Fibroblast of the conjunctiva (primary cell): ENCODE measurements around the gene EML6.

Source experiments
- DNase-seq: peaks from one replicate; pipeline ENCODE4 v3.0.0-alpha.2; 2010; ENCODE audit warnings: low read depth

Gene EML6

GRCh38 chr2:54912305-54912704, 188.8 kb downstream of the EML6 start:
- no peak for DNase-seq

- no peak for DNase-seq
Observed at GRCh38 chr2:54912893-54913292, 189.4 kb downstream of the EML6 start.

- DNase-seq = no peak
Observed at GRCh38 chr2:54914637-54915036, 191.2 kb downstream of the EML6 start.

DNA sequence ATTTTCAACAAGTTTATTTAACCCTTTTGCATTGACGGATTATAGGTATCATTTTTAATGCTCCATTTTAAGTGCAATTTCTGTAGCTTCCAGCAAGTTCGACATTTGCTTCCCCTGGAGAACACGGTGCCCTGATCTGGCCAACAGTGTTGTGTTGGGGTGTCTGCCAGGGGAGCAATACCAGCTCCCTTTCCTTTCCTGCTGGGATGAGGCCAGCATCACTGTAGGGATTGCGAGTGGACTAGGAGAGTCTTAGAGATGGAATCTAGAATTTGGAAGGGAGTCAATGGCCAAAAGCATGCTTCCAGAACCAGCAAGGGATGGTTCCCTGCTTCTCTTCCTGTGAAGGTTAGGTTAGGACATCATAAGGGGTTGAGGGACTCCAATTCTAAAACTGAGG, 191.6 kb downstream of the EML6 start:
- no peak for DNase-seq

GRCh38 chr2:54916637-54917036, 193.2 kb downstream of the EML6 start:
- no peak for DNase-seq

- DNase-seq = no peak
Observed at GRCh38 chr2:54918647-54919280, 195.3 kb downstream of the EML6 start.

DNA sequence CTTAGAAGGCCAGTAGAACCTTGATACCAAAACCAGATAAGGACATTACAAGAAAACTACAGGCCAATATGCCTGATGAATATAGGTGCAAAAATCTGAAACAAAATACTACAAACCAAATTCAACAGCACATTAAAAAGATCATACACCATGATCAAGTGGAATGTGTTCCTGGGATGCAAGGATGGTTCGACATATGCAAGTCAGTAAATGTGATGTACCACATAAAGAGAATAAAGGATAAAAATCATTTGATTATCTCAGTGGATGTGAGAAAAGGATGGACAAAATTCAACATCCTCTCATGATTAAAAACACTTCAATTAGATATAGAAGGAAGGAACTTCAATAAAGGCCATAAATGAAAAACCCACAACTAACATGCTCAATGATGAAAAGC, 197.2 kb downstream of the EML6 start:
- no peak for DNase-seq

- DNase-seq = no peak
Observed at GRCh38 chr2:54924121-54924520, 200.7 kb downstream of the EML6 start.

DNA sequence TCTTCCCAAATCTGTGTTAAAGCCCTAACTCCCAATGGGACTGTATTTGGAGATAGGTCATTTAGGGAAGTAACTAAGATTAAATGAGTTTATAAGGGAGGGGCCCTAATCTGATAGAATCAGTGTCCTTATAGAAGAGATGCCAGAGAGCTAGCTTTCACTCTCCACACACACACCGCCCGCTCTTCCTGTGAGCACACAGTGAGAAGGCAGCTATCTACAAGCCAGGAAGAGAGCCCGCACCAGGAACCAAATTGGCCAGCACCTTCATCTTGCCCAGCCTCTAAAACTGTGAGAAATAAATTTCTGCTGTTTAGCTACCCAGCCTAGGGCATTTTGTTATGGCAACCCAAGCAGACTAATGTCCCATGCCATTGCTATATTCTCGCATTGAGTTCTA, 201.6 kb downstream of the EML6 start:
- DNase-seq = no peak

DNA sequence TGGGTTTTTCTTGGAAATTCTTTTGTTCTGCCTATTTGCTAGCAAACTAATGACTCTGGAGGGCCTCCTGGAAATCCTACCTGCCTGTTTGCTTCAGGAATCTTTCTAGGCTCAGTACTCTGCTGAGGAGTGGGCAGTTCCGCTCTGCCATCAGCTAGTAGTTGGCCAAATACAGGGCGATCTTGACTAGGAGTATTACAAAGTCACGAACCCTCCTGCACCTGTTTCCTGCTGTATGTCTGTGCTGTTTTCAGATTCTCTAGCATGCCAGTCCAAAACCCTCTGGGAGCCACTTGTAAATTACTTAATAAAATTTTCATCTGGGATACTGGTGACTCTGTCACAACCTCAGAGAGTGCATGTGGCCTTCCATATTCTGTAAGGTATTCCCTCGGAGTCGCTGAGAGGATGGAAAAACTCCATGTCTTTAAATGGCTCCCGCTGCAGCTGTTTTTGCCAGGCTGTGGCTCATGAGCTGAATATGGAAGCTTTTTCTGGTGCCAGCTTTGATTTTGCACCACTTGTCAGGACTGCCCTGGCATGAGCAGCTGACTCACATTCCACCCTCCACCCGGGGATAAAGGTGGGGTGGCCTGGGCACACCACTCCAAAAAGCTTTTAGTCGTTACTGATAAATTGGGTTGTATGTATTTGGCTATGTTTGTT, 203.8 kb downstream of the EML6 start:
- no peak for DNase-seq

DNA sequence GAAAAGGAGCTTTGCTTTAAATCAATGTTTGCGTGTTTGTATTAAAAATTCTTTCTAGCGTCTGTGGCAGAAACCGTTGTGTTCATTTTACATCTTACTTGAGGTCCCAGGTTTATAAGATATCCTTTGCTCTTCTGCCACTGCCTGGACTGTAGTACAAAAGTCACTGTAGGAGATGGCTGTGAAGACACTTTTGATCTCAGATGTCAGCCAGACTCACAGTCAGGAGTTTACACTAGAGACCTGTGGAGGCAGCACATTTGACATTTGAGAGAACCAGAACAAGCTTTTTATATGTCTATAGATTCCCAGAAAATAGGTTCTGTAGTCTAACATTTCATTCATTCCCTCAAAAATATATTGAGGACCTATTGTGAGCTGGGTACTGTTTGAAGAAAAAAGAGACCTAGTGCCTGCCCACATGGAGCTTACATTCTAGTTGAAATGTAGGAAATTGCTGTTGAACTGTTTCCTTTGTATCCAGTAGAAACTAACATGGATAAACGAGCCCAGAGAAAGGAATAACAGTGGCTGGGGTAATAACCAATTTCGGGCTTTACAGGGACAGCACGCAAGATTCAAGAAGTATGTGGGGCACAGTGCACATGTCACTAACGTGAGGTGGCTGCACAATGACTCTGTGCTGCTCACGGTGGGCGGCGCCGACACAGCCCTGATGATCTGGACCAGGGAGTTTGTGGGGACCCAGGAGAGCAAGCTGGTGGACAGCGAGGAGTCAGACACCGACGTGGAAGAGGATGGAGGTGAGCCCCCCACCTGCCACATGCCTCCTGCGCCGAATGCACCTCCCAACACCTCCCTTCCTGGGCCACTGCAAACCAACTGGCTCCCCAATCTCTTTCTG, 204.5 kb downstream of the EML6 start:
- DNase-seq = no peak

DNA sequence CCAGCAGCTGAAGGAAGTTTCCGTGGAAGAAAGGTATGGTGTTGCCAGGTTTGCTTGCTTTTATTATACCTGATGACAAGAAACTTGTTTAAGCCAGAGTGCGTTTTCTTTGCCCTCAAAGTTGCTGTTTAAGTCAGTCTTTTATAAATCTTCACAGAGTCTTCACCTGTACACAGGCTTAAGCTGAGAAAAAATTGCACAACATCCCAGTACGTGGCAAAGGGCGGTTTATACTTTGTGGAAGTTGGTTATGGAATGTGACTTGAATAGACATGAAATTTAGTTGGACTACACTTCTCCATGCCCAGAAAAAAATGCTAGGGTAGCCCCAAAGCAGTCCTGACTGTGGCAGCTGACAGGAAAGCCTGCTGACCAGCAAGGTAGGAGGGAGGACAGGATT, 205.3 kb downstream of the EML6 start:
- DNase-seq = no peak

- no peak for DNase-seq
Observed at GRCh38 chr2:54931473-54931872, 208.0 kb downstream of the EML6 start.

GRCh38 chr2:54935389-54935788, 211.9 kb downstream of the EML6 start:
- no peak for DNase-seq

DNA sequence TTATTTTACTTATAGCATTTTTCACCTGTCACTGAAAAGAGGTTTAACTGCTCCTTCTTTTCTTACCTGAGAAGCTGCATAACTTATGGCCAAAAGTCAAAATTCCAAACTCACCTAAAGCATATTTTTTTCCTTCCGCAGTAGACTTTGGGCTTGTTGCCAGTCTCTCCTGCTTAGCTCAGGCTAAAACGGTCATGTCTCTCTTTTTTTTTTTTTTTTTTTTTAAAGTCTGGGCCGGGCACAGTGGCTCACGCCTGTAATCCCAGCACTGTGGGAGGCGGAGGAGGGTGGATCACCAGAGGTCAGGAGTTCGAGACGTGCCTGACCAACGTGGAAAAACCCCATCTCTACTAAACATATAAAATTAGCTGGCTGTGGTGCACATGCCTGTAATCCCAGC, 213.3 kb downstream of the EML6 start:
- no peak for DNase-seq

DNA sequence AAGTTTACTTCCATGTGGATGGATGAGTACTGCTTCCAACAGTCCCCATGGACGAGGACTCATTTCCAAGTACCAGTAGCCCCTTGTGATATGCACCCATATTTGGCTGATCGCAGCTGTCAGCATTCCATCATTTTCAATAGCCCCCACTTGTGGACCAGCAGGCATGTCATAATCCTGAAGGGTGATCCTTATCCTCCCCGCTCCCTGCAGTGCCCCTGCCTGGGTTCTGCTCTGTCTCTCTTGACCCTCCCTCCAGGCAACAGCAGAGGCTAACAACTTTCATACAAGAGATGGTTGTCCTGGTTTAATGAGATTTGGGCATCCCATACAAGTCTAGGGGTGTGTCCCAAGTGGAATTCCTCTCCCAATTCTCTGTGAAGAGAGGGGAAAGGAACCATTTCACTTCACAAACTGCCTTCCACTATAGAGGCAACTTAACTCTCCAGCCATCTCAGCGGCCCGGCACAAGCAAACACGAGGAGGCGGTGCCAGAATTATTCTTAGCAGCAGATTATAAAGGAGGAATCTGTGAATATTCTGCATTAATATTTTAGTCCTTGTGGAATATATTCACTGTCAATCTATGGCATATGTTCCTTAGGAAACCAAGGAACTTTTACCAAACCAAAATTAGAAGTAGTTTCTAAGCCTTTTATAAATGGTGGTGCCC, 216.1 kb downstream of the EML6 start:
- no peak for DNase-seq

DNA sequence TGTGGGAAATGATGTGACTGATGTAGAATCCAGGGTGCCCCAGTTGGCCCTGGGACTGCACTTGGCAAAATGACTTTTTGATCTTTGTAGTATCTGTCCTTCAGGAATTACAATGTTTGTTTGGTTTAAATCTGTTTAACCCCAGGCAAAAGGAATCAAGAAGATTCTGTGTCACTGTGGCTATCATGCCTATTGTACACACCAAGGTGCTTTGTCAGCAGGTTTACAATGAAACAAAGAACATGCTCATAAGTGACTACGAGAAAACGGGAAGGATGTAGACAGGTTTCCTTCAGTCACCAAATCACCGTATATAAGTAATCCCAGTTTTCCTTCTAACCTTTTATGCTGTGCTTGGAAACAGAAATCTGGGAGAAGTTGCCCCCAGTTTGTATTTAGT, 217.3 kb downstream of the EML6 start:
- no peak for DNase-seq

DNA sequence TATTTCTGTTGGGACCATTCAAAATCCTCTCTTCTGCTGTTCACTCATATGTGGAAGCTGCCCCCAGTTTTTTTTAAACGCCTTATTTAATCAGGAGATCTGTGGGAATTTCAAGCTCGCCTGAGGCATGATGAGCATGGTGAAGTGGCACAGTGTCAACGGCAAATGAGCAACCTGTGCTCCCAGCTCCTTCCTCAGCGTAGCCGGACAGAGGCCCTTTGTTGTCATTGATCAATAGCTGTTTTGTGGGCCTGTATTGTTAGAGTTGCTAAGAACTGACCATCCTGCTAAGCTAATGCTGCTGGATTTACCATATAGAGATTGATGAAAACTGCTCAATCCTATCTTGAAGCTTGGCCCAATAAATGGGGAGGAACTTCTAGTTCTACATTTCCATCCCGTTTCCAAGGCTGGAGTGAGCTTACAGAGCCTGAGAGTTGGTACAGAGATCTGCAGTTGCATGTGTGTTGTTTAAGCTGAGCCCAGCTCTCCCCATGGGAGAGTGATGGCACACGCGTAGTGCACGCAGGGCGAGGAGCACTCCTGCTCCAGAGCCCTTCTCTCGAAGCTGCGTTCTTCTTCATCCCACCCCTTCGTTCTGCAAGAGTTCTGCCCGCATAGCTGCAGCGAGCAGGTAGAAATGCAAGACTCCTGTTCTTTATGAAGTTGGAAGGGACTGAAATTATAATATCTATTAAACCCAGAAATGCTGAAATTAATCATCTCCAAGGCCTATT, 218.0 kb downstream of the EML6 start:
- no peak for DNase-seq

GRCh38 chr2:54942373-54942772, 218.9 kb downstream of the EML6 start:
- DNase-seq = no peak

- no peak for DNase-seq
Observed at GRCh38 chr2:54944724-54945326, 221.4 kb downstream of the EML6 start.

DNA sequence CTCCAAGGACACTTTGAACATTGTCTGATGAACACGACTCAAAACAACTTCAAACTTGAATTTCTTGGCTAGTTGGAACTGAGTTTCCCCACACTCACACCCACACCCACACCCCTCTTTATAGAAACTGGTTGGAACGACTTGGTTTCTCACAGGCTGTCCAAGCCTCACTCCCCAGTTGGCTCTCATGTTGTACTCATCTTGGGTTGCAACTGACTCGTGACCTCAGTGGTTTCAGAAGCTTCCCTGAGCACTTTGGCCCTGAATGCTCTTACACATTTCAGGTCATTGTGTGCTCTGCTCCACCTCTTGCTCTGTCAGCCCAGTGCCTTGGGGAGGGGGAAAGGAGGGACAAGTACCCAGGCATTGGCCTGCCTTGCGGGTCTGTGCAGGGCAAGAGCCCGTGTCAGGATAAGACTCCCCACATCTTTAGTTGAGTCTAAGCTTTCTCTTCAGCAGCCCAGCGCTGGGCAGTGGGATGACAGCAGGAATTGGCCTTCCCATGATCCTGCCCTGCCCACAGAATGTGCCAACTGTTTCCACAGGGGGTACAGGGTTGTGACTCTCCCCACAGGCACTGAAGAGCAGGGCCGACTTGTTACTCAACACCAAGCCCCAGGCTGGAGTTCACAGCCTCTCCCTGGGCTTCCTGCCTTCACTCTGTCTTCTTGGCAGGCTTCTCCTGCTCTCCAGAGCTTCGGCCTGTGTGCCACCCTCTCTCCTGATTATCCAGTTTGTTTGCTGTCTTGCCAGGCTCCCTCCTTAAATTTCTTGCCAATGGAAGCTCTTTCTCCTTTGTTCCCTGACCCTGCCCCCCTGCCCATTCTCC, 222.1 kb downstream of the EML6 start:
- peak; percentile 69 for DNase-seq
